K562 (cell line): Measurements from ENCODE around the gene BCAN. TPM values are rescaled to one million over a fixed set of nuclear protein-coding genes. Genes with fewer than 3 reads are reported as not detected.

Source experiments
- ARID1B ChIP-seq: fragments of 450-650 bp; IDR thresholded peaks from 2 replicates; pipeline ENCODE4 v1.6.1; 2016; ENCODE audit warnings: antibody characterized with exemption, mild to moderate bottlenecking, inconsistent platforms
- CSDE1 ChIP-seq, 2 experiments: fragments of 450-650 bp; IDR thresholded peaks; 2 replicates each; pipeline ENCODE4 v1.6.1; 2016; ENCODE audit warnings: mild to moderate bottlenecking in 1 of 2
- DLX4 ChIP-seq: fragments of 250-450 bp; sonication (Bioruptor Pico); IDR thresholded peaks from 2 replicates; pipeline ENCODE4 v1.6.1; 2021; ENCODE audit warnings: mild to moderate bottlenecking
- DPF2 ChIP-seq: fragments of 450-650 bp; IDR thresholded peaks from 2 replicates; pipeline ENCODE4 v1.6.1; 2016
- ERF ChIP-seq: fragments of 450-650 bp; formaldehyde crosslinking; IDR thresholded peaks from 2 replicates; pipeline ENCODE4 v1.4.0; 2020; ENCODE audit warnings: mild to moderate bottlenecking, mixed read lengths
- ETV1 ChIP-seq: fragments of 450-650 bp; conservative IDR thresholded peaks from 2 replicates; pipeline ENCODE4 v1.6.1; 2016; ENCODE audit warnings: missing genetic modification characterization, control low read depth, low read depth, missing compliant biosample characterization
- ETV6 ChIP-seq, 3 experiments: fragments of 150-350 bp in 1 of 3; sonication (generic) in 1 of 3; formaldehyde crosslinking in 1 of 3; IDR thresholded peaks; 2 replicates each; pipeline versions ENCODE4 v1.6.1 to v1.8.0; 2014 to 2022; ENCODE audit warnings: borderline replicate concordance in 2 of 3, low read depth in 2 of 3, antibody characterized with exemption in 1 of 3, low read length in 1 of 3, mild to moderate bottlenecking in 1 of 3, missing genetic modification reagents in 1 of 3
- FOXP1 ChIP-seq: sonication (generic); formaldehyde crosslinking; IDR thresholded peaks from 2 replicates; pipeline ENCODE4 v1.8.0; 2022; ENCODE audit warnings: mild to moderate bottlenecking, missing genetic modification reagents
- GMEB1 ChIP-seq: fragments of 250-450 bp; sonication (Bioruptor Pico); IDR thresholded peaks from 2 replicates; pipeline ENCODE4 v1.4.0; 2020; ENCODE audit warnings: mild to moderate bottlenecking
- HINFP ChIP-seq: fragments of 450-650 bp; conservative IDR thresholded peaks from 2 replicates; pipeline ENCODE4 v1.6.1; 2016; ENCODE audit warnings: missing genetic modification characterization, low read depth, mild to moderate bottlenecking, control low read depth, missing compliant biosample characterization
- NFE2L1 ChIP-seq: fragments of 450-650 bp; IDR thresholded peaks from 2 replicates; pipeline ENCODE4 v1.6.1; 2016; ENCODE audit warnings: missing genetic modification characterization, low read depth, mild to moderate bottlenecking, missing compliant biosample characterization, moderate library complexity, borderline replicate concordance
- NR3C1 ChIP-seq: sonication (generic); formaldehyde crosslinking; IDR thresholded peaks from 2 replicates; pipeline ENCODE4 v1.8.1; 2022; ENCODE audit warnings: missing genetic modification reagents
- PHF8 ChIP-seq: fragments of 200-600 bp; sonication (generic); IDR thresholded peaks from 2 replicates; pipeline ENCODE4 v1.6.1; 2012; ENCODE audit warnings: mixed run types, mild to moderate bottlenecking, inconsistent platforms, low read length, moderate library complexity, borderline replicate concordance
- PKNOX1 ChIP-seq: fragments of 450-650 bp; IDR thresholded peaks from 2 replicates; pipeline ENCODE4 v1.6.1; 2016
- RBM22 ChIP-seq: fragments of 200-400 bp; formaldehyde crosslinking; IDR thresholded peaks from 2 replicates; pipeline ENCODE4 v1.6.1; 2018; ENCODE audit warnings: low read length, low read depth; ENCODE audit not compliant: poor library complexity, severe bottlenecking
- RBM39 ChIP-seq: fragments of 200-400 bp; formaldehyde crosslinking; optimal IDR thresholded peaks from 2 replicates; pipeline ENCODE3; 2018; ENCODE audit warnings: low read depth, low read length
- SRF ChIP-seq, 2 experiments: fragments of 250-450, 450-650 bp in 1 of 2; sonication (Bioruptor Pico) in 1 of 2; sonication (generic) in 1 of 2; formaldehyde crosslinking; IDR thresholded peaks; 2 replicates each; pipeline versions ENCODE4 v1.5.0 to v1.5.1; 2020 to 2022; ENCODE audit warnings: mild to moderate bottlenecking in 1 of 2, missing genetic modification reagents in 1 of 2
- TSC22D4 ChIP-seq: fragments of 450-650 bp; IDR thresholded peaks from 2 replicates; pipeline ENCODE4 v1.6.1; 2016; ENCODE audit warnings: missing genetic modification characterization, missing biosample characterization, control low read depth
- YBX1 ChIP-seq: fragments of 450-650 bp; IDR thresholded peaks from 2 replicates; pipeline ENCODE4 v1.7.1; 2016; ENCODE audit warnings: mild to moderate bottlenecking
- ZFX ChIP-seq: sonication (generic); formaldehyde crosslinking; IDR thresholded peaks from 2 replicates; pipeline ENCODE4 v1.8.0; 2022; ENCODE audit warnings: mild to moderate bottlenecking, missing genetic modification reagents, moderate library complexity
- ZNF24 ChIP-seq: fragments of 450-650 bp; IDR thresholded peaks from 2 replicates; pipeline ENCODE4 v1.6.1; 2016
- ZNF282 ChIP-seq: sonication (generic); formaldehyde crosslinking; IDR thresholded peaks from 2 replicates; pipeline ENCODE4 v1.8.1; 2023; ENCODE audit warnings: missing genetic modification reagents
- ZSCAN29 ChIP-seq: fragments of 450-650 bp; IDR thresholded peaks from 2 replicates; pipeline ENCODE4 v1.6.1; 2017
- polyA plus RNA-seq, 8 experiments: library from polyadenylated mRNA; depleted of rRNA in 4 of 8; stranded (reverse) in 5 of 8; unstranded in 3 of 8; fragments of >200 nt; fragmentation: Nextera tagmentation in 2 of 8; fragmentation: Illumina TruSeq in 1 of 8; extraction: Ambion mirVana in 2 of 8; extraction: Trizol in 1 of 8; gene quantifications; 2 replicates each; pipeline versions ENCODE4 v1.2.1 to v1.2.3, GENCODE V29; 2011 to 2014; ENCODE audit warnings: inconsistent platforms in 1 of 8, missing spikeins in 1 of 8
- total RNA-seq, 7 experiments: library from RNA; depleted of rRNA in 6 of 7; stranded (reverse); fragments of >200 nt in 6 of 7; fragmentation: Illumina TruSeq in 2 of 7; extraction: Trizol in 2 of 7; gene quantifications; 2 replicates each; pipeline versions ENCODE4 v1.2.1 to v1.2.3, GENCODE V29; 2011 to 2021; ENCODE audit warnings: low replicate concordance in 1 of 7

Gene BCAN
- total and polyA plus RNA-seq, 9 of the 15 experiments (the other 6 are each of a cell fraction or from before 2014, with no cell fraction given): 0.04 to 0.33 (median 0.14) TPM; not detected in 5

GRCh38 chr1:156623946-156624813 is 17.7 kb upstream of the BCAN start (continued):
- TF ChIP-seq GMEB1 (CRISPR knock-in tag) (0 out of 2 replicates have a peak, but pooled peaks have one; percentile 12), RBM39 (no peak), NFE2L1 (tag) (no peak), DPF2 (0 out of 2 replicates have a peak, but pooled peaks have one; percentile 11), SRF (CRISPR knock-in tag; IDR thresholded peaks at IDR 0.05) (peak in 1 of 2 experiments; percentile 44; a peak in 1 of 4 replicates), RBM22 (no peak), PHF8 (peak; percentile 68; the same call in 1 of the 2 replicates), FOXP1 (CRISPR knock-in tag) (0 out of 2 replicates have a peak, but pooled peaks have one; percentile 41), NR3C1 (CRISPR knock-in tag) (no peak), ZNF282 (0 out of 2 replicates have a peak, but pooled peaks have one; percentile 58), DLX4 (CRISPR knock-in tag) (no peak), ZSCAN29 (no peak), HINFP (tag) (no peak), ETV1 (tag) (peak; percentile 23; the same call in 1 of the 2 replicates), CSDE1 (IDR thresholded peaks at IDR 0.05) (no peak), TSC22D4 (no peak), ARID1B (peak; percentile 20; the same call in 1 of the 2 replicates), ZFX (CRISPR knock-in tag) (peak; percentile 73), ZNF24 (no peak), PKNOX1 (no peak), ERF (peak; percentile 49; the same call in 1 of the 2 replicates), YBX1 (no peak), ETV6 (IDR thresholded peaks at IDR 0.05; ENCODE audit: borderline replicate concordance in 1 of 2, low read depth in 2 of 2, low read length in 1 of 2) (0 out of 4 replicates have a peak, but pooled peaks of 1 of the 2 experiments have one; percentile 11), ETV6 (CRISPR knock-in tag; IDR thresholded peaks at IDR 0.05; ENCODE audit: borderline replicate concordance) (no peak)
